K562 (cell line): Measurements from ENCODE around the gene COQ3. TPM values are rescaled to one million over a fixed set of nuclear protein-coding genes. Genes with fewer than 3 reads are reported as not detected.
A peak's percentile ranks its signal among the peaks of the same experiment; 100 is the strongest.

Experiments used
- BRF2 ChIP-seq: IDR thresholded peaks from 3 replicates; pipeline ENCODE4 v1.6.1; 2011; ENCODE audit warnings: borderline replicate concordance, mild to moderate bottlenecking; ENCODE audit not compliant: insufficient read length, insufficient read depth
- ESRRA ChIP-seq: fragments of 450-650 bp; IDR thresholded peaks from 2 replicates; pipeline ENCODE4 v1.6.1; 2014; ENCODE audit warnings: low read depth, mild to moderate bottlenecking, moderate library complexity, borderline replicate concordance
- HCFC1 ChIP-seq: IDR thresholded peaks from 2 replicates; pipeline ENCODE4 v1.6.1; 2012; ENCODE audit warnings: low read depth, low read length, improper control_type of control experiment
- HIVEP1 ChIP-seq: fragments of 250-450 bp; sonication (Bioruptor Pico); IDR thresholded peaks from 2 replicates; pipeline ENCODE4 v1.4.0; 2020; ENCODE audit warnings: mild to moderate bottlenecking
- ILF3 ChIP-seq: fragments of 450-650 bp; IDR thresholded peaks from 2 replicates; pipeline ENCODE4 v1.6.1; 2018; ENCODE audit warnings: antibody characterized with exemption, mild to moderate bottlenecking, moderate library complexity, borderline replicate concordance
- KAT2B ChIP-seq: IDR thresholded peaks from one replicate; pipeline ENCODE4 v1.6.1; 2012; ENCODE audit warnings: low read depth, mild to moderate bottlenecking, control low read depth, inconsistent platforms, low read length, moderate library complexity
- MYNN ChIP-seq, 2 experiments: sonication (generic); formaldehyde crosslinking in 1 of 2; IDR thresholded peaks; 2 replicates each; pipeline versions ENCODE4 v1.5.0 to v1.6.1; 2016 to 2020; ENCODE audit warnings: antibody characterized with exemption in 1 of 2, missing genetic modification reagents in 1 of 2
- NFIX ChIP-seq: fragments of 250-450 bp; sonication (Bioruptor Pico); IDR thresholded peaks from 2 replicates; pipeline ENCODE4 v1.4.0; 2020; ENCODE audit warnings: low read depth, mild to moderate bottlenecking, moderate library complexity
- OTX1 ChIP-seq: fragments of 450-650 bp; formaldehyde crosslinking; IDR thresholded peaks from 2 replicates; pipeline ENCODE4 v1.4.0; 2022; ENCODE audit warnings: mild to moderate bottlenecking
- POU5F1 ChIP-seq: fragments of 150-350 bp; IDR thresholded peaks from 2 replicates; pipeline ENCODE4 v1.6.1; 2014; ENCODE audit warnings: borderline replicate concordance, low read length, low read depth, mild to moderate bottlenecking; ENCODE audit not compliant: partially characterized antibody
- PRMT5 ChIP-seq: sonication (generic); formaldehyde crosslinking; IDR thresholded peaks from 2 replicates; pipeline ENCODE4 v1.5.0; 2020; ENCODE audit warnings: missing genetic modification reagents
- PURB ChIP-seq: sonication (generic); formaldehyde crosslinking; IDR thresholded peaks from 2 replicates; pipeline ENCODE4 v1.9.0; 2021; ENCODE audit warnings: low read depth, mild to moderate bottlenecking, missing genetic modification reagents
- RNF2 ChIP-seq: sonication (generic); IDR thresholded peaks from 2 replicates; pipeline ENCODE4 v1.6.1; 2016
- ZBTB2 ChIP-seq: fragments of 450-650 bp; IDR thresholded peaks from 2 replicates; pipeline ENCODE4 v1.6.1; 2016; ENCODE audit warnings: antibody characterized with exemption
- ZNF12 ChIP-seq: sonication (generic); formaldehyde crosslinking; IDR thresholded peaks from 2 replicates; pipeline ENCODE4 v1.4.0; 2020; ENCODE audit warnings: mild to moderate bottlenecking, missing genetic modification reagents
- ZNF518B ChIP-seq: fragments of 250-450 bp; sonication (Bioruptor Pico); IDR thresholded peaks from 2 replicates; pipeline ENCODE4 v1.5.0; 2021; ENCODE audit warnings: mild to moderate bottlenecking, moderate library complexity
- ZNF639 ChIP-seq, 2 experiments: fragments of 200-800 bp in 1 of 2; sonication (Bioruptor generic) in 1 of 2; sonication (generic) in 1 of 2; formaldehyde crosslinking in 1 of 2; IDR thresholded peaks in 1 of 2; conservative IDR thresholded peaks in 1 of 2; 2 replicates each; pipeline versions ENCODE4 v1.5.0 to v1.6.1; 2016 to 2020; ENCODE audit warnings: missing compliant biosample characterization in 1 of 2, missing genetic modification characterization in 1 of 2, missing genetic modification reagents in 1 of 2
- ZNF655 ChIP-seq: fragments of 250-450 bp; sonication (Bioruptor Pico); IDR thresholded peaks from 2 replicates; pipeline ENCODE4 v1.5.0; 2021
- polyA plus RNA-seq, 8 experiments: library from polyadenylated mRNA; depleted of rRNA in 4 of 8; stranded (reverse) in 5 of 8; unstranded in 3 of 8; fragments of >200 nt; fragmentation: Nextera tagmentation in 2 of 8; fragmentation: Illumina TruSeq in 1 of 8; extraction: Ambion mirVana in 2 of 8; extraction: Trizol in 1 of 8; gene quantifications; 2 replicates each; pipeline versions ENCODE4 v1.2.1 to v1.2.3, GENCODE V29; 2011 to 2014; ENCODE audit warnings: inconsistent platforms in 1 of 8, missing spikeins in 1 of 8
- total RNA-seq, 7 experiments: library from RNA; depleted of rRNA in 6 of 7; stranded (reverse); fragments of >200 nt in 6 of 7; fragmentation: Illumina TruSeq in 2 of 7; extraction: Trizol in 2 of 7; gene quantifications; 2 replicates each; pipeline versions ENCODE4 v1.2.1 to v1.2.3, GENCODE V29; 2011 to 2021; ENCODE audit warnings: low replicate concordance in 1 of 7

COQ3 gene
- total and polyA plus RNA-seq, 9 of the 15 experiments (the other 6 are each of a cell fraction or from before 2014, with no cell fraction given): 16.9 to 137 (median 33.9) TPM

GRCh38 chr6:99425647-99426450 is 31.9 kb upstream of the COQ3 start (continued):
- TF ChIP-seq MYNN (IDR thresholded peaks at IDR 0.05) (0 out of 2 replicates have a peak, but pooled peaks have one; percentile 40), MYNN (CRISPR knock-in tag; IDR thresholded peaks at IDR 0.05) (no peak), OTX1 (CRISPR knock-in tag) (0 out of 2 replicates have a peak, but pooled peaks have one; percentile 20), BRF2 (no peak), ZNF639 (CRISPR knock-in tag; conservative IDR thresholded peaks at IDR 0.05 in 1 of 2, IDR thresholded peaks at IDR 0.05 in 1 of 2) (no peak), KAT2B (no peak), POU5F1 (peak; percentile 10), HIVEP1 (CRISPR knock-in tag) (no peak), NFIX (CRISPR knock-in tag) (no peak), HCFC1 (0 out of 2 replicates have a peak, but pooled peaks have one; percentile 10), ESRRA (peak; percentile 93), ZNF518B (no peak), ZNF12 (no peak), RNF2 (0 out of 2 replicates have a peak, but pooled peaks have one; percentile 2), ZBTB2 (no peak), ILF3 (no peak), PURB (CRISPR knock-in tag) (no peak), ZNF655 (CRISPR knock-in tag) (no peak), PRMT5 (no peak)
